IMR-90 (cell line): ENCODE data around the gene MAN2C1. TPM values are rescaled to one million over a fixed set of nuclear protein-coding genes. Genes with fewer than 3 reads are reported as not detected.

Source experiments
- ATAC-seq: fragments of 200-7000 bp; cut with Tn5 transposase; 2 replicates; pipeline ENCODE4 v1.9.1; 2020; ENCODE audit warnings: low read depth, mild to moderate bottlenecking, moderate library complexity
- BruUV-seq: library from RNA; stranded (reverse); fragments of 400-500 nt; replicated peaks from 2 replicates; lab custom pipeline; 2021; lab: Mats Ljungman, UMichigan
- CTCF ChIA-PET: fragments of 300-600 bp; formaldehyde crosslinking; extraction: SDS; loops from one replicate; lab custom pipeline; 2021; ENCODE audit warnings: antibody characterized with exemption; lab: Yijun Ruan, JAX
- POLR2A ChIA-PET: fragments of 300-600 bp; sonication (Branson Sonifier 250); formaldehyde crosslinking; loops from one replicate; lab custom pipeline; 2022; ENCODE audit warnings: antibody characterized with exemption; ENCODE audit not compliant: unreplicated experiment; lab: Charles Lee
- DNase-seq: peaks from one replicate; pipeline ENCODE4 v3.0.0; 2013
- H2AFZ ChIP-seq: replicated peaks from 2 replicates; pipeline ENCODE3; 2013; ENCODE audit warnings: low read length, mild to moderate bottlenecking; ENCODE audit not compliant: poor library complexity
- H2AK5ac ChIP-seq: 2 replicates; pipeline ENCODE4 v1.6.1; 2013; ENCODE audit warnings: low read depth, low read length, inconsistent platforms
- H2AK9ac ChIP-seq: replicated peaks from 2 replicates; pipeline ENCODE3; 2013; ENCODE audit warnings: mild to moderate bottlenecking, low read depth, low read length, moderate library complexity; ENCODE audit not compliant: poor library complexity
- H2BK120ac ChIP-seq: 2 replicates; pipeline ENCODE4 v1.6.1; 2013; ENCODE audit warnings: low read depth, low read length, inconsistent platforms
- H2BK15ac ChIP-seq: 3 replicates; pipeline ENCODE4 v1.6.1; 2013; ENCODE audit warnings: low read depth, low read length, inconsistent platforms
- H2BK20ac ChIP-seq: 2 replicates; pipeline ENCODE4 v1.6.1; 2013; ENCODE audit warnings: low read depth, mild to moderate bottlenecking, inconsistent platforms, low read length, moderate library complexity
- H2BK5ac ChIP-seq: 2 replicates; pipeline ENCODE4 v1.6.1; 2013; ENCODE audit warnings: mild to moderate bottlenecking, low read depth, low read length, inconsistent platforms; ENCODE audit not compliant: poor library complexity, severe bottlenecking
- H3K14ac ChIP-seq: replicated peaks from 2 replicates; pipeline ENCODE4 v1.6.1; 2013; ENCODE audit warnings: low read depth, low read length, inconsistent platforms
- H3K18ac ChIP-seq: 2 replicates; pipeline ENCODE4 v1.6.1; 2013; ENCODE audit warnings: low read depth, low read length, control low read depth
- H3K23ac ChIP-seq: 2 replicates; pipeline ENCODE4 v1.6.1; 2013; ENCODE audit warnings: low read depth, low read length, inconsistent platforms
- H3K27ac ChIP-seq: 2 replicates; pipeline ENCODE4 v1.5.1; 2013; ENCODE audit warnings: mild to moderate bottlenecking, control low read depth, low read length; ENCODE audit not compliant: insufficient read depth
- H3K27me3 ChIP-seq: 2 replicates; pipeline ENCODE4 v1.6.1; 2013; ENCODE audit warnings: low read length; ENCODE audit not compliant: control insufficient read depth, insufficient read depth
- H3K36me3 ChIP-seq: 2 replicates; pipeline ENCODE4 v1.6.1; 2013; ENCODE audit warnings: low read length, mixed read lengths; ENCODE audit not compliant: control insufficient read depth, insufficient read depth
- H3K4ac ChIP-seq: 2 replicates; pipeline ENCODE4 v1.6.1; 2013; ENCODE audit warnings: low read depth, low read length, inconsistent platforms
- H3K4me1 ChIP-seq: 2 replicates; pipeline ENCODE4 v1.6.1; 2013; ENCODE audit warnings: low read length, mixed read lengths; ENCODE audit not compliant: control insufficient read depth, insufficient read depth
- H3K4me2 ChIP-seq: 2 replicates; pipeline ENCODE4 v1.6.1; 2013; ENCODE audit warnings: low read depth, mild to moderate bottlenecking, control low read depth, low read length, moderate library complexity
- H3K4me3 ChIP-seq: 2 replicates; pipeline ENCODE4 v1.5.1; 2013; ENCODE audit warnings: low read depth, mild to moderate bottlenecking, control low read depth, low read length, moderate library complexity; ENCODE audit not compliant: insufficient read depth
- H3K56ac ChIP-seq: 2 replicates; pipeline ENCODE4 v1.6.1; 2013; ENCODE audit warnings: low read length, inconsistent platforms; ENCODE audit not compliant: insufficient read depth; ENCODE audit errors: extremely low read depth
- H3K79me1 ChIP-seq, 2 experiments: 2 replicates each; pipeline ENCODE4 v1.6.1; 2013; ENCODE audit warnings: low read length in 2 of 2, inconsistent platforms in 1 of 2, low read depth in 1 of 2
- H3K9ac ChIP-seq: 2 replicates; pipeline ENCODE4 v1.6.1; 2013; ENCODE audit warnings: low read depth, low read length, control low read depth
- H3K9me1 ChIP-seq: 2 replicates; pipeline ENCODE4 v1.6.1; 2013; ENCODE audit warnings: low read length, inconsistent platforms; ENCODE audit not compliant: insufficient read depth
- H3K9me3 ChIP-seq: 2 replicates; pipeline ENCODE4 v1.6.1; 2013; ENCODE audit warnings: low read length; ENCODE audit not compliant: control insufficient read depth, insufficient read depth
- H4K20me1 ChIP-seq: 2 replicates; pipeline ENCODE4 v1.6.1; 2013; ENCODE audit warnings: low read length, inconsistent platforms; ENCODE audit not compliant: insufficient read depth
- H4K5ac ChIP-seq: 2 replicates; pipeline ENCODE4 v1.6.1; 2013; ENCODE audit warnings: mild to moderate bottlenecking, low read depth, low read length, control low read depth
- H4K8ac ChIP-seq, 2 experiments: 2 replicates each; pipeline ENCODE4 v1.6.1; 2013; ENCODE audit warnings: low read depth in 2 of 2, low read length in 2 of 2, control low read depth in 1 of 2, inconsistent platforms in 1 of 2
- H4K91ac ChIP-seq: 2 replicates; pipeline ENCODE4 v1.6.1; 2013; ENCODE audit warnings: low read depth, low read length, inconsistent platforms; ENCODE audit not compliant: insufficient read depth
- BHLHE40 ChIP-seq: fragments of 150-350 bp; IDR thresholded peaks from 2 replicates; pipeline ENCODE4 v1.6.1; 2016; ENCODE audit warnings: mild to moderate bottlenecking, low read depth, low read length
- CEBPB ChIP-seq: IDR thresholded peaks from 2 replicates; pipeline ENCODE4 v1.6.1; 2012; ENCODE audit warnings: low read depth, low read length, improper control_type of control experiment
- CHD1 ChIP-seq: IDR thresholded peaks from 2 replicates; pipeline ENCODE4 v1.6.1; 2012; ENCODE audit warnings: low read depth, low read length, improper control_type of control experiment
- MAFK ChIP-seq: IDR thresholded peaks from 2 replicates; pipeline ENCODE4 v1.6.1; 2012; ENCODE audit warnings: low read depth, low read length, improper control_type of control experiment
- MAZ ChIP-seq: IDR thresholded peaks from 2 replicates; pipeline ENCODE4 v1.6.1; 2012; ENCODE audit warnings: low read depth, mild to moderate bottlenecking, low read length, improper control_type of control experiment, moderate library complexity, borderline replicate concordance
- MXI1 ChIP-seq: IDR thresholded peaks from 2 replicates; pipeline ENCODE4 v1.6.1; 2012; ENCODE audit warnings: low read depth, mild to moderate bottlenecking, low read length, moderate library complexity, borderline replicate concordance
- NFE2L2 ChIP-seq: fragments of 150-350 bp; IDR thresholded peaks from 2 replicates; pipeline ENCODE4 v1.6.1; 2016; ENCODE audit warnings: low read depth, mild to moderate bottlenecking, low read length
- POLR2A ChIP-seq: IDR thresholded peaks from 2 replicates; pipeline ENCODE4 v1.6.1; 2012; ENCODE audit warnings: mild to moderate bottlenecking, low read depth, low read length
- RAD21 ChIP-seq: IDR thresholded peaks from 2 replicates; pipeline ENCODE4 v1.6.1; 2012; ENCODE audit warnings: low read length, improper control_type of control experiment
- RCOR1 ChIP-seq: IDR thresholded peaks from 2 replicates; pipeline ENCODE4 v1.6.1; 2012; ENCODE audit warnings: mild to moderate bottlenecking, low read length, improper control_type of control experiment; ENCODE audit not compliant: insufficient replicate concordance
- RFX5 ChIP-seq: IDR thresholded peaks from 2 replicates; pipeline ENCODE4 v1.8.0; 2012; ENCODE audit warnings: low read depth, mild to moderate bottlenecking, low read length, moderate library complexity
- SMC3 ChIP-seq: fragments of 150-350 bp; IDR thresholded peaks from 2 replicates; pipeline ENCODE4 v1.6.1; 2016; ENCODE audit warnings: low read depth, mild to moderate bottlenecking, antibody characterized with exemption, low read length, moderate library complexity
- WGBS, 2 experiments: methylation state at CpG; one replicate each; pipeline versions ENCODE4 v1.1.5 to v1.1.7; 2013; ENCODE audit warnings: missing lambda C conversion rate in 2 of 2; ENCODE audit not compliant: insufficient read length in 1 of 2; ENCODE audit errors: extremely low coverage in 2 of 2; 5-methylcytosine and 5-hydroxymethylcytosine counted together
- dilution Hi-C: fragments of 300-500 bp; cut with HindIII; formaldehyde crosslinking; loops from one replicate; pipeline ENCODE4 v1.14.3; 2018; ENCODE audit warnings: low sequenced_read_pairs; ENCODE audit not compliant: unreplicated experiment
- in situ Hi-C: fragments of 300-500 bp; cut with MboI; formaldehyde crosslinking; loops from 3 replicates; pipeline ENCODE4 v1.14.3; 2019; ENCODE audit warnings: low sequenced_read_pairs, inconsistent platforms, mixed read lengths
- intact Hi-C: fragments of 100-400 bp; cut with micrococcal nuclease; formaldehyde crosslinking; loops from 2 replicates; pipeline ENCODE4 v1.10.0; 2022
- polyA plus RNA-seq, 3 experiments: library from polyadenylated mRNA; depleted of rRNA; stranded (reverse); fragments of >200 nt; gene quantifications; 2 replicates each; pipeline ENCODE4 v1.2.3, GENCODE V29; 2012; ENCODE audit warnings: low replicate concordance in 1 of 3
- total RNA-seq: library from RNA; depleted of rRNA; stranded (reverse); fragments of >200 nt; gene quantifications from 2 replicates; pipeline ENCODE4 v1.2.3, GENCODE V29; 2012
- TF ChIP-seq, protein P1 (sequence below): fragments of 150-350 bp; IDR thresholded peaks from 2 replicates; pipeline ENCODE4 v1.6.1; 2016; ENCODE audit warnings: low read depth, mild to moderate bottlenecking, low read length, moderate library complexity, borderline replicate concordance
- TF ChIP-seq, protein P2 (sequence below): conservative IDR thresholded peaks from 2 replicates; pipeline ENCODE4 v1.5.1; 2012; ENCODE audit warnings: mild to moderate bottlenecking, low read depth, low read length, improper control_type of control experiment
- TF ChIP-seq, protein P3 (sequence below): fragments of 150-350 bp; IDR thresholded peaks from 2 replicates; pipeline ENCODE4 v1.6.1; 2017; ENCODE audit warnings: mild to moderate bottlenecking, antibody characterized with exemption, low read length, low read depth

Gene MAN2C1
- total and polyA plus RNA-seq, 2 of the 4 experiments (the other 2 are of a cell fraction): 34.8 to 153 TPM

DNA sequence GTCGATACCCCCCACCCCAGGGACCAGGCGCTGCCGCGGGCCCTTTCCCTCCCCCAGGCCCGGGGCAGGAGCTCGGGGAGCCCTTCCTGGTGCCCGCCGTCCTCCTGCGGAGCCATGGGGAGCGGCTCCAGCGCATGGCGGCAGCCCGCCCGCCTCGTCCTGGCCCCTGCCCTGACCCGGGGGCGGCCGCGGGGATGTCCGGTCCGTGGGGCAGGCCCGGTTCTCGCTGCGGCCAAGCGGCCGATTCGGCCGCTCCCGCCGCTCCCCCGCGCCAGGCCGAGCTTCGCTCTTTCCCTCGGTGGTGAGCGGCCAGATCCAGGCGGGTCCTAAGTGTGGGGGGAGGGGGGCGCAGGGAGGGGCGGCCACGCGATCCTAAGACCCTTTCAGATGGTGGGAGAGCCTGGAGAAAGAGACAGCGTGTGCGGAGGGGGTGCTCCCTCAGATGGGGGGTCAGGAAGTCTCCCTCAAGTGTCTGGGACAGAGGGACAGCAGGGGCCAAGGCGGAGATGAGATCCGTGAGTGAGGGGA, 20.3 kb downstream of the MAN2C1 start:
- Histone ChIP-seq H3K18ac (peak overlapping the region; percentile 8; the same call in 1 of the 2 replicates), H3K27ac (peak overlapping the region; percentile 26; the same call in 1 of the 2 replicates), H3K4me1 (peaks cover 3% of the 10 kb centered on the region; the same call in 1 of the 2 replicates), H2AFZ (peak overlapping the region; percentile 96), H3K27me3 (peaks cover 2% of the 10 kb centered on the region; the same call in 1 of the 2 replicates), H3K4me3 (peak overlapping the region; percentile 56), H3K4me2 (peak overlapping the region; percentile 93), H3K4ac (peak overlapping the region; percentile 76), H3K79me1 (no peaks in the 10 kb centered on the region), H2BK120ac (0 out of 2 replicates have a peak overlapping the region, but pooled peaks have one; percentile 12), H3K9ac (peak overlapping the region; percentile 83), H2BK20ac (no peak overlapping the region), H4K5ac (peak overlapping the region; percentile 65), H4K91ac (peak overlapping the region; percentile 68), H2BK5ac (no peak overlapping the region), H3K56ac (peak overlapping the region; percentile 44; the same call in 1 of the 2 replicates), H3K9me1 (peaks cover 14% of the 10 kb centered on the region; the same call in 1 of the 2 replicates), H4K20me1 (no peaks in the 10 kb centered on the region; the same call in 1 of the 2 replicates), H2AK5ac (peak overlapping the region; percentile 80), H2BK15ac (no peak overlapping the region), H3K14ac (peak overlapping the region; percentile 82), H3K9me3 (no peaks in the 10 kb centered on the region), H3K23ac (peak overlapping the region; percentile 66; the same call in 1 of the 2 replicates), H3K36me3 (peaks cover 1% of the 10 kb centered on the region; the same call in 1 of the 2 replicates), H2AK9ac (peak overlapping the region; percentile 97), H4K8ac (peak overlapping the region; percentile 88 to 91; a peak in 3 of 4 replicates)
- DNase-seq (no peak), ATAC-seq (peak; percentile 52)
- 4% methylated on average over 14 of the region's 45 CpGs; no CpG with 5 or more reads in 1 of the 2 experiments for WGBS, 2 experiments
- dilution Hi-C loops (no loop called here), in situ Hi-C loops (no loop called here), intact Hi-C loops (no loop called here)
- ChIA-PET POLR2A (no interaction called here), CTCF (no interaction called here)
- no TSS peak for BruUV-seq
- TF ChIP-seq MXI1 (no peak), NFE2L2 (no peak), BHLHE40 (no peak), CEBPB (no peak), CHD1 (no peak), RFX5 (no peak), RCOR1 (no peak), SMC3 (no peak), POLR2A (no peak), MAZ (no peak), RAD21 (no peak), MAFK (no peak)
- TF ChIP-seq, protein P1, sequence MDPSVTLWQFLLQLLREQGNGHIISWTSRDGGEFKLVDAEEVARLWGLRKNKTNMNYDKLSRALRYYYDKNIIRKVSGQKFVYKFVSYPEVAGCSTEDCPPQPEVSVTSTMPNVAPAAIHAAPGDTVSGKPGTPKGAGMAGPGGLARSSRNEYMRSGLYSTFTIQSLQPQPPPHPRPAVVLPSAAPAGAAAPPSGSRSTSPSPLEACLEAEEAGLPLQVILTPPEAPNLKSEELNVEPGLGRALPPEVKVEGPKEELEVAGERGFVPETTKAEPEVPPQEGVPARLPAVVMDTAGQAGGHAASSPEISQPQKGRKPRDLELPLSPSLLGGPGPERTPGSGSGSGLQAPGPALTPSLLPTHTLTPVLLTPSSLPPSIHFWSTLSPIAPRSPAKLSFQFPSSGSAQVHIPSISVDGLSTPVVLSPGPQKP: no peak
- TF ChIP-seq, protein P2, sequence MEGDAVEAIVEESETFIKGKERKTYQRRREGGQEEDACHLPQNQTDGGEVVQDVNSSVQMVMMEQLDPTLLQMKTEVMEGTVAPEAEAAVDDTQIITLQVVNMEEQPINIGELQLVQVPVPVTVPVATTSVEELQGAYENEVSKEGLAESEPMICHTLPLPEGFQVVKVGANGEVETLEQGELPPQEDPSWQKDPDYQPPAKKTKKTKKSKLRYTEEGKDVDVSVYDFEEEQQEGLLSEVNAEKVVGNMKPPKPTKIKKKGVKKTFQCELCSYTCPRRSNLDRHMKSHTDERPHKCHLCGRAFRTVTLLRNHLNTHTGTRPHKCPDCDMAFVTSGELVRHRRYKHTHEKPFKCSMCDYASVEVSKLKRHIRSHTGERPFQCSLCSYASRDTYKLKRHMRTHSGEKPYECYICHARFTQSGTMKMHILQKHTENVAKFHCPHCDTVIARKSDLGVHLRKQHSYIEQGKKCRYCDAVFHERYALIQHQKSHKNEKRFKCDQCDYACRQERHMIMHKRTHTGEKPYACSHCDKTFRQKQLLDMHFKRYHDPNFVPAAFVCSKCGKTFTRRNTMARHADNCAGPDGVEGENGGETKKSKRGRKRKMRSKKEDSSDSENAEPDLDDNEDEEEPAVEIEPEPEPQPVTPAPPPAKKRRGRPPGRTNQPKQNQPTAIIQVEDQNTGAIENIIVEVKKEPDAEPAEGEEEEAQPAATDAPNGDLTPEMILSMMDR: no peak
- TF ChIP-seq, protein P3, sequence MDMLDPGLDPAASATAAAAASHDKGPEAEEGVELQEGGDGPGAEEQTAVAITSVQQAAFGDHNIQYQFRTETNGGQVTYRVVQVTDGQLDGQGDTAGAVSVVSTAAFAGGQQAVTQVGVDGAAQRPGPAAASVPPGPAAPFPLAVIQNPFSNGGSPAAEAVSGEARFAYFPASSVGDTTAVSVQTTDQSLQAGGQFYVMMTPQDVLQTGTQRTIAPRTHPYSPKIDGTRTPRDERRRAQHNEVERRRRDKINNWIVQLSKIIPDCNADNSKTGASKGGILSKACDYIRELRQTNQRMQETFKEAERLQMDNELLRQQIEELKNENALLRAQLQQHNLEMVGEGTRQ: no peak
